HG03045 (cell line): ENCODE measurements around the gene SGMS2.

Experiments used
- ATAC-seq: cut with Tn5 transposase; IDR thresholded peaks from one replicate; pipeline ENCODE4 v1.9.1; 2021; ENCODE audit warnings: mild to moderate bottlenecking, moderate library complexity; ENCODE audit not compliant: unreplicated experiment

Gene SGMS2

GRCh38 chr4:107863850-107864371 lies 39.2 kb downstream of the SGMS2 start:
- ATAC-seq: no peak

- ATAC-seq: no peak
Observed at GRCh38 chr4:107866726-107867125, 42.0 kb downstream of the SGMS2 start.

- no peak for ATAC-seq
Observed at GRCh38 chr4:107870236-107870635, 45.5 kb downstream of the SGMS2 start.

GRCh38 chr4:107870916-107871786 lies 46.4 kb downstream of the SGMS2 start:
- ATAC-seq: no peak

- ATAC-seq: no peak
Observed at GRCh38 chr4:107874024-107874423, 49.3 kb downstream of the SGMS2 start.

- ATAC-seq: no peak
Observed at GRCh38 chr4:107876099-107876498, 51.4 kb downstream of the SGMS2 start.

- ATAC-seq: no peak
Observed at GRCh38 chr4:107877361-107877760, 52.6 kb downstream of the SGMS2 start.

GRCh38 chr4:107885865-107886264 lies 61.1 kb downstream of the SGMS2 start:
- ATAC-seq: no peak

- no peak for ATAC-seq
Observed at GRCh38 chr4:107888237-107888636, 63.5 kb downstream of the SGMS2 start.

GRCh38 chr4:107890779-107891178 lies 66.0 kb downstream of the SGMS2 start:
- ATAC-seq: no peak

- no peak for ATAC-seq
Observed at GRCh38 chr4:107891299-107891698, 66.6 kb downstream of the SGMS2 start.

- ATAC-seq: no peak
Observed at GRCh38 chr4:107893171-107894137, 68.7 kb downstream of the SGMS2 start.

GRCh38 chr4:107894138-107894603 lies 69.4 kb downstream of the SGMS2 start:
- no peak for ATAC-seq

- ATAC-seq: no peak
Observed at GRCh38 chr4:107896158-107896645, 71.5 kb downstream of the SGMS2 start.

- no peak for ATAC-seq
Observed at GRCh38 chr4:107896646-107897045, 71.9 kb downstream of the SGMS2 start.

GRCh38 chr4:107897823-107898222 lies 73.1 kb downstream of the SGMS2 start:
- no peak for ATAC-seq

GRCh38 chr4:107900067-107900466 lies 75.3 kb downstream of the SGMS2 start:
- no peak for ATAC-seq

GRCh38 chr4:107900508-107900907 lies 75.8 kb downstream of the SGMS2 start:
- no peak for ATAC-seq

GRCh38 chr4:107901213-107901934 lies 76.6 kb downstream of the SGMS2 start:
- no peak for ATAC-seq

GRCh38 chr4:107902715-107903114 lies 78.0 kb downstream of the SGMS2 start:
- ATAC-seq: no peak
